Activated CD4-positive, alpha-beta T cell treated with anti-CD3 and anti-CD28 coated beads for 1 hour (primary cell): ENCODE data around the gene RIC8A.
"Not testable (repeated sequence)": the region's sequence is repeated elsewhere in the genome, so short reads cannot be mapped to it uniquely, and the experiment has no call there.

Experiments
- DNase-seq: peaks from one replicate; pipeline ENCODE4 v3.0.0-alpha.2; 2020

RIC8A gene

GRCh38 chr11:220641-221215 lies 13.2 kb downstream of the RIC8A start:
- not testable (repeated sequence) for DNase-seq

GRCh38 chr11:221539-221938 lies 14.0 kb downstream of the RIC8A start:
- no peak for DNase-seq

GRCh38 chr11:221998-222789 lies 14.7 kb downstream of the RIC8A start:
- DNase-seq, result no peak

- DNase-seq, result no peak
Observed at GRCh38 chr11:223026-223789, 15.7 kb downstream of the RIC8A start.

GRCh38 chr11:223884-224283 lies 16.4 kb downstream of the RIC8A start:
- no peak for DNase-seq

- DNase-seq, result no peak
Observed at GRCh38 chr11:224424-224823, 16.9 kb downstream of the RIC8A start.

GRCh38 chr11:225734-226453 lies 18.4 kb downstream of the RIC8A start:
- DNase-seq, result no peak

- DNase-seq, result no peak
Observed at GRCh38 chr11:227824-228379, 20.4 kb downstream of the RIC8A start.

- no peak for DNase-seq
Observed at GRCh38 chr11:230431-230830, 22.9 kb downstream of the RIC8A start.

GRCh38 chr11:232783-233565 lies 25.5 kb downstream of the RIC8A start:
- no peak for DNase-seq

GRCh38 chr11:235180-235579 lies 27.7 kb downstream of the RIC8A start:
- no peak for DNase-seq

GRCh38 chr11:235609-235996 lies 28.1 kb downstream of the RIC8A start:
- no peak for DNase-seq

GRCh38 chr11:235997-236773 lies 28.7 kb downstream of the RIC8A start, which contains the start of gene SIRT3:
SIRT3 (minus strand) TSS chr11:236342; CDS start chr11:236328, 14 bp downstream.
- DNase-seq, result peak; percentile 83

GRCh38 chr11:236774-237767 lies 29.6 kb downstream of the RIC8A start, which contains the start of gene PSMD13:
PSMD13 (plus strand) TSS chr11:236976; CDS start chr11:237050, 74 bp downstream.
- peak; percentile 82 for DNase-seq

- DNase-seq, result not testable (repeated sequence)
Observed at GRCh38 chr11:238346-238745, 30.8 kb downstream of the RIC8A start.

- no peak for DNase-seq
Observed at GRCh38 chr11:240315-240714, 32.8 kb downstream of the RIC8A start.

GRCh38 chr11:241634-242033 lies 34.1 kb downstream of the RIC8A start:
- no peak for DNase-seq

GRCh38 chr11:244376-244775 lies 36.9 kb downstream of the RIC8A start:
- DNase-seq, result no peak

GRCh38 chr11:249062-249461 lies 41.6 kb downstream of the RIC8A start:
- DNase-seq, result no peak

- DNase-seq, result no peak
Observed at GRCh38 chr11:250274-250673, 42.8 kb downstream of the RIC8A start.
